HS-27A (cell line): Measurements from ENCODE around the gene NR5A1.

ENCODE experiments used
- DNase-seq: peaks from one replicate; pipeline ENCODE4 v3.0.0-alpha.2; 2012; ENCODE audit warnings: low read depth, missing footprints

Gene NR5A1

GRCh38 chr9:124440786-124441185 is 66.4 kb downstream of the NR5A1 start:
- DNase-seq = no peak

- DNase-seq = no peak
These were observed 67.4 kb downstream of the NR5A1 start for GRCh38 chr9:124439686-124440243.

GRCh38 chr9:124439086-124439485 is 68.1 kb downstream of the NR5A1 start:
- no peak for DNase-seq

- DNase-seq = no peak
These were observed 69.1 kb downstream of the NR5A1 start for GRCh38 chr9:124438091-124438490.

- no peak for DNase-seq
These were observed 70.1 kb downstream of the NR5A1 start for GRCh38 chr9:124437086-124437485.

GRCh38 chr9:124436320-124436719 is 70.9 kb downstream of the NR5A1 start:
- no peak for DNase-seq
